Inflammatory macrophage treated with lipopolysaccharide for 4 hours (primary cell): ENCODE measurements around the gene WNT10A.
"Not testable (repeated sequence)": the region's sequence is repeated elsewhere in the genome, so short reads cannot be mapped to it uniquely, and the experiment has no call there.

Experiments used
- DNase-seq: peaks from one replicate; pipeline ENCODE4 v3.0.0-alpha.2; 2020

Gene WNT10A

DNA sequence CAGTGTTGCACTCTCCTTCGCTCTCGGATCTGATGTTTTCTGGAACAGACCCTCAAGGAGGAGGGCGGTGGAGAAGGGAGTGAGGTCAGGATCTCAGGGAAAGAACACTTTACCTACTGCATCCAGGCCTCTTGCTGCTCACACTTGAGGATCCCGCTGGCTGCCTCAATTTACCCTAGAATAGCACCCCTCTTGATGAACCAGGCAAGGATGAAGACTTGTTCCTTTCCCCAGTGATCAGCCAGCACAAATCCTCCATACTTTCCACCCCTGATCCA lies 14.2 kb downstream of the WNT10A start:
- no peak for DNase-seq

DNA sequence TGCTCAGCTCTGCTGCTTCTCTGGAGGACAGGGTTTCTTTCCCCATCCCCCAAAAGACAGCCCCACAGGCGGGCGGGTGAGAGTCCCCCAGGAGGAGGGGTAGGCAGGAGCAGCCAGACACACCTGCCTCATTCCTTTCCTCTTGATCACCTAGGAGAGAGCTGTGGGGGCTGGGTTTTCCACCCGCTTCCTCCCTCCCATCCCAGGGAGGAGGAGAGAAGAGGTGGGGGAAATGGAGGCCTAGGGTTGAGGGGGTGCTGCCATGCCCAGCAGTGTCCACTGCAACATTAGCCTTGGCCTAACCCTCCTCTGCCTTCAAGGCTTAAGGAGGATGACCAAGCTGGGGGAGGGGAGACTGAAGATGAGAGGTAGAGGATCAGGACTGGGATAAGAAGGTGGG lies 14.7 kb downstream of the WNT10A start:
- DNase-seq: no peak

- no peak for DNase-seq
Measured at GRCh38 chr2:218895759-218896500, 15.3 kb downstream of the WNT10A start.

DNA sequence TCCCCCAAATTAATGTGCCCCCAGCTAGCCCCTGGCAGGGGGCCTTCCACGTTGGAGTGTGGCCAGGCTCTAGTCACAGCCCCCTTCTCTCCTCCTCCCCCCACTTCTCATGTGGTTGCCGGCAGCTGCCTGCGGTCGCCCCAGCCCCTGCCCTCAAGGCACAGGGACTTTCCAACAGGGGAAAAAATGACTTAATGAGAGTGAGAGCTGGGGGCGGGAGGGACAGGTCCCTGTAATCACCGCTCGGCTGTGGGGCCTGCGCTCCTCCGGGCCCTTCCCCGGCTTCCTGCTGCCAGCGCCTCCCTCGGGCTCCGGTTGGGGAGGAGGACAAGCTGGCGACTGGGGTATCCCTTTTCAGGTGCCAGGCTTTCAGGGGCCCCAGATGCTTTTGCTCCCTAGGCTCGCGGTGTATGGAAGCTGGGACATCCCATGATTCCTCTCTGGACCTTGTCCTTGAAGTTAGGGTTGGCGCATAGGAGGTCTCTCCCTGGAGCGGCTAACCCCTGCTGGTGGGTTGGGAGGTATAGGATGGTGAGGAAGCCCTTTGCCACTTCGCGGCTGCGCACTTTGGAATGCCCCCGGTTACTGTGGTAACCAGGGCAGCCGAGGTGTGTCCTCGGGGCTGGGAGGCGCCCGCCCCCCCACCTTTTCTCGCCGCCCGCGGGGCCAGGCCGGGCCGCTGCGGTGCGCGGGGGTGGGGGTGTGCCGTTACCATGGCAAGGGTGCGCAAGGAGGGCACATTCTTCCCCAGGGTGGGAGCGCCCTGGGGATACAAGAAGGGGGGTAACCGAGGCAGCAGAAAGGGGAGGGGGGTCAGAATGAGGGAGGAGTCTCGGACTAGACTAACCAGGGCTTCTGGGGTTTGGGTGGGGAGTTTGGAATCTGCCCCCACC lies 16.1 kb downstream of the WNT10A start:
- DNase-seq: peak; percentile 52

DNA sequence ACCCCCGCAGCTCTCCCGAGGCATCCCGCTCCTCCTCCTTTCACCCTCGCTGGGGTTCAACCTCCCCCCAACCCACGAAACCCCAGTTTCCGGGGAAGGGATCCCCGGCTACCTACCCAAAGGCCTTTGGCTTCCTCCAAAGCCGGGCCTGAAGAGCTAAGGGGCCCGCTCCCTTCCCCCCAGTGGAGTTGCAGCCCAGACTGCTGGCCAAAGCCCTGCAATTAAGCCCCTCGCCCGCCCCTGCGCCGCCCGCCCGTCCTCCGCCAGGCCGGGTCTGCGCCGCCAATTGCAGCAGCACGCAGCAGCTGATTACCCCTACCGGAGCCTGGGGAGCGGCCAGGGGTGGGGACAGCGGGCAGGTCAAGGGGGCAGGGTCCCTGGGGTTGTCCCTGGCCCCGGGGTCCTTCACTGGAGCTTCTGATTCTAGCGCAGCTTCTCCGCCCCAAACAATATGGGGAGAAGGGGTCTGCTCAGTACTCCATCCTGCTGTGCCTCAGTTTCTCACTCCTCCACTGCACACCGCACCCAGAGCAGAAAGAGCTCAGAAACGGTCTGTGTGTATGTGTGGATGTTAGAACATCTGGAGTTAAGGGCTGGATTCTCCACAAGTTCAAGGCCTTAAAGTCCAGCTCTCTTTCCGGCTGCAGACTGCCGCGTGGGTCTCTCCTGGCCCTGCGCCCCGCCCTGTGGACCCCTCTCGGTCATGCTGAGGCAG lies 16.9 kb downstream of the WNT10A start:
- no peak for DNase-seq

DNA sequence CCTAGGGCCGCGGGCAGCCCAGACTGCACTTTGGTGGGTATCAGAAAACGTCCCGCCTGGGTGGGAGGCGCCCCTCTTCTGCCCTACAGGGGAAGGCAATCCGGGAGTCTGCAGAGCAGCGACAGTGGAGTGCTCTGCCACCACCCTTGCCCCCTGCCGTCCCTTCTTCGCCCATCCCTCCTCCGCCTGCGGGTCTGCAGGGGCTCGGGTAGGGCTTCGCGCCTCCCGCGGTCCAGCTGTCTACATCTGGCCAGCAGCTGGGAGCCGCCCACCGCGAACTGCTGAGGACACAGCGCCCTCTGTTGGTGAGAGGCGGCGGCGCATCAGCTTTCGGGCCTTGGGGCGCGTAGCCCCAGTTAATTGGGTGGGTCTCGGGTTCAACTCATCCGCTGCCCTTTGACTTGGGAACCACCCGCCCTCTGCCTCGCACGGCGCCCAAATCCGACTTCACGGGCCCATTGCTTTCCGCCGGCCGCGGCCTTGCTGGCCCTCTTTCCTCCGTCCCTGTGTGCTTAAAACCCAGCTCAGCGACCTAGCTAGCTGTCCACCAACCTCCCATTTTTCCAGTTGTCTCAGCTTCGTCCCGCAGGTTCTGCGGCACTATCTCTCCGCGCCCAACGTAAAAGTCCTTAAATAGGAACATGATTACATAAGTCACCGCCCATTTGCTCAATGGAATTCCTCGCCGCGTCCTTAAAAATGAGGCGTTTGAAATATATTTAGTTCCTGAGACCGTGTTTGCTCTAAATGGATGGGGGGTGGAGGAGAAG lies 17.6 kb downstream of the WNT10A start:
- peak; percentile 58 for DNase-seq

DNA sequence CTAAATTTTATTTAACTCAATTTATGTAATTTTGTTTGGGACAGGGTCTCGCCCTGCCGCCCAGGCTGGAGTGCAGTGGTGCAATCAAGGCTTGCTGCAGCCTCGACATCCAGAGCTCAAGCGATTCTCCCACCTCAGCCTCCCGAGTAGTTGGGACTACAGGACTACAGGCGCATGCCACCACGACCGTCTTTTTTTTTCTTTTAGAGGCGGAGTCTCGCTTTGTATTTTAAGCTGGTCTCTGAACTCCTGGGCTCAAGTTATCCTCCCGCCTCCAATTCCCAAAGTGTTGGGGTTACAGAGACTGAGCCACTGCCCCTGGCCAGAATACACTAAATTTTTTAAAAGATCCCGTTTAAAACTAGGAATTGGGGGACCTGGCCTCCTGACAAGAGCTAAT lies 18.5 kb downstream of the WNT10A start:
- no peak for DNase-seq

DNA sequence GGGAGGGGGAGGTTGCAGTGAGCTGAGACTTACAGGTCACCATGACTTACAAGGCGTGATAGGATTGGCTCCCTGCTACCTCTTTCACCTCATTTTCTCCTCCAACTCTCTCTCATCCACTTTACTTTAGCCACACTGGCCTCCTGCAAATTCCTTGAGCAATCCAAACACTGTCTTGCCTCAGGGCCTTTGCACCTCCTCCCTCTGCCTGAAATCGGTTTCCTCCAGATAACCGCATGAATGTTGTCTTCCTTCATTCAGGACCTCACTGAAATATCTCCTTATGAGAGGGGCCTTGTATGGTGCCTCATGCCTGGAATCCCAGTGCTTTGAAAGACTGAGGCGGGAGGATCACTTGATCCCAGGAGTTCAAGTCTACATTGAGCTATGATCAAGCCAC lies 21.8 kb downstream of the WNT10A start:
- no peak for DNase-seq

- no peak for DNase-seq
Measured at GRCh38 chr2:218904176-218904575, 23.5 kb downstream of the WNT10A start.

GRCh38 chr2:218908721-218909619 lies 28.3 kb downstream of the WNT10A start:
- DNase-seq: peak; percentile 93

- no peak for DNase-seq
Measured at GRCh38 chr2:218910741-218911140, 30.1 kb downstream of the WNT10A start.

GRCh38 chr2:218920504-218920903 lies 39.9 kb downstream of the WNT10A start:
- DNase-seq: no peak

DNA sequence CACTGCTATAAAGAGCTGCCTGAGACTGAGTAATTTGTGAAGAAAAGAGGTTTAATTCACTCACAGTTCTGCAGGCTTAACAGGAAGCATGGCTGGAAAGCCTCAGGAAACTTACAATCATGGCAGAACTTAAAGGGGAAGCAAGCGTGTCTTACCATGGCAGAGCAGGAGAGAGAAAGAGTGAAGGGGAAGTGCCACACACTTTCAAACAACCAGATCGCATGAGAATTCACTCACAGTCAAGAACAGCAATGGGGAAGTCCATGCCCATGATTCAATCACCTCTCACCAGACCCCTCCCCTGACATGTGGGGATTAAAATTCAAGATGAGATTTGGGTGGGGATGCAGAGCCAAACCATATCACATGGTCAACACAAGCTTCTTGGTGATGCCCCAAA lies 44.1 kb downstream of the WNT10A start:
- DNase-seq: peak; percentile 10

GRCh38 chr2:218925434-218925833 lies 44.8 kb downstream of the WNT10A start:
- DNase-seq: no peak

GRCh38 chr2:218927422-218927821 lies 46.8 kb downstream of the WNT10A start:
- no peak for DNase-seq

DNA sequence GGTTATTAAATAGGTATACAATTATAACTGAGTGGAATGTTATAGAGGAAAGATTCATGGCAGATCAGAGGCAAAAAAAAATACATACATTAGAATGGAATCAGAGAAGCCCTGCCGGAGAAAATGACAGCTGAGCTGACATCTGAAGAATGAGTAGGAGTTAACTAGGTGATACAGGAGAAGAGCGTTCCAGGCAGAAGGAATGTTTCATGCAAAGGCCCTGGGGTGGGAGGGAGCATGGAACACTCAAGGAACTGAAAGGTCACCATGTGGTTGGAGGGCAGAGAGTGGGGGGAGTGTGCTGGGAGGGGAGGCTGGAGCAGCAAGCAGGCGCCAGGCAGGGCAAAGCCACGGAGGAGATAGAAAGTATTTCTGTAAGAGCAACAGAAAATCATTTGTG lies 47.2 kb downstream of the WNT10A start:
- no peak for DNase-seq

DNA sequence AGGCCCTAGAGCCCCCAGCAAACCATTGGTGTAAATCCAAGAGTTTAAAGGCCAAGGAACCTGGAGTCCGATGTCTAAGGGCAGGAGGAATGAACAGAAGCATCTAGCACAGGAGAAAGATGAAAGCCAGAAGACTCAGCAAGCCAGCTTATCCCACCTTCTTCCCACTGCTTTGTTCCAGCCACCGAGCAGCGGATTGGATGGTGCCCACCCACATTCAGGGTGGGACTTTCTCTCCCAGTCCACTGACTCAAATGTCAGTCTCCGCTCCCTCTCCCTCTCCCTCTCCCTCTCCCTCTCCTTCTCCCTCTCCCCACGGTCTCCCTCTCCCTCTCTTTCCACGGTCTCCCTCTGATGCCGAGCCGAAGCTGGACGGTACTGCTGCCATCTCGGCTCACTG lies 49.8 kb downstream of the WNT10A start:
- not testable (repeated sequence) for DNase-seq

GRCh38 chr2:218931751-218932150 lies 51.1 kb downstream of the WNT10A start:
- DNase-seq: not testable (repeated sequence)
